ENCODE data around the gene NF2. TPM values are rescaled to one million over a fixed set of nuclear protein-coding genes. Genes with fewer than 3 reads are reported as not detected.

The NF2 gene
- total RNA-seq, 1 experiment from 2014 or later, result 56.9 TPM

DNA sequence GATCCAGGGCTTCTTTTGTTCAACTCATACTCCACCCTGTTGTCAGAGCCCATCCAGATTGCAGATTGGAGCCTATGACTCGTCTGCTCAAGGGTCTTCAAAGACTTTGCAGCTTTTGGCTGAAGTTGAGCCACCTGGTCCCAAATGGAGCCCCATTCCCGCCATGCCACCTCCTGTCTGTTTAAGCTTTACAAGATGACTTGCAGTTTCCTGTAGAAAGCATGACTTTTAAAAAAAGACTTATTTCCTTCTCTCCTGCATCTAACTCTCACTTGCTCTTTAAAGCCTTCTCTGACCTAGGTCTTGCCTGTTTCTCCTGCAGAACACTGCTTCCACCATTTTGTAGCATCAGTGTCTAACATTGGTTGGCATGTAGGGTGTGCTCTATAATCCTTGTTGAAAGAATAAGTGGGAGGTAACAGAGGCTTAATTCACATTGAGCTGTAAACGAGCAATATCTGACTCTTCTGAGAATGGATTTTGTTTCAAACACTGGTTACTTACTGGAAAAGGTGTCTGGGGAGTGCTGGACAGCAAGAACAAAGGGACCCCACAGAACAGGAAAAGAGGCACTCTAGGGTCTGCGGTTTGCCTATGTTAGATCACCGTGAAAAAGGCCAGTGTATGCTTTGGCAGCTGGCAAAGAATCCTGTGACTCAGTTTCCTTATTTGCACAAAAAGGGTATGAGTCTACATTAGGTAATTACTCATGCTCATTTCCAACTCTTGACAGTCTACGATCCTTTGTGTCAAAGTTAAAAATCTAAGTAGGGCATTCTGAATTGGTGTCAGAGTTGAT, 30.3 kb downstream of the NF2 start:
- Mint-ChIP-seq H3K4me3 (no peak overlapping the region), H3K36me3 (peaks cover 10% of the 10 kb centered on the region), H3K27ac (no peak overlapping the region), H3K9me3 (no peaks in the 10 kb centered on the region), H3K27me3 (ENCODE audit: low read depth) (no peaks in the 10 kb centered on the region), H3K4me1 (peaks cover 11% of the 10 kb centered on the region; the same call in 1 of the 2 replicates)
- ATAC-seq, result no peak
- ChIA-PET POLR2A (no interaction called here), CTCF (interaction anchor here (3.9 kb wide), 1 partner anchor 7 kb away, joined by 37 read pairs; no protein-coding TSS in a partner anchor)
- no peak for DNase-seq (ENCODE audit: low spot score)
- TF ChIP-seq, protein P1, sequence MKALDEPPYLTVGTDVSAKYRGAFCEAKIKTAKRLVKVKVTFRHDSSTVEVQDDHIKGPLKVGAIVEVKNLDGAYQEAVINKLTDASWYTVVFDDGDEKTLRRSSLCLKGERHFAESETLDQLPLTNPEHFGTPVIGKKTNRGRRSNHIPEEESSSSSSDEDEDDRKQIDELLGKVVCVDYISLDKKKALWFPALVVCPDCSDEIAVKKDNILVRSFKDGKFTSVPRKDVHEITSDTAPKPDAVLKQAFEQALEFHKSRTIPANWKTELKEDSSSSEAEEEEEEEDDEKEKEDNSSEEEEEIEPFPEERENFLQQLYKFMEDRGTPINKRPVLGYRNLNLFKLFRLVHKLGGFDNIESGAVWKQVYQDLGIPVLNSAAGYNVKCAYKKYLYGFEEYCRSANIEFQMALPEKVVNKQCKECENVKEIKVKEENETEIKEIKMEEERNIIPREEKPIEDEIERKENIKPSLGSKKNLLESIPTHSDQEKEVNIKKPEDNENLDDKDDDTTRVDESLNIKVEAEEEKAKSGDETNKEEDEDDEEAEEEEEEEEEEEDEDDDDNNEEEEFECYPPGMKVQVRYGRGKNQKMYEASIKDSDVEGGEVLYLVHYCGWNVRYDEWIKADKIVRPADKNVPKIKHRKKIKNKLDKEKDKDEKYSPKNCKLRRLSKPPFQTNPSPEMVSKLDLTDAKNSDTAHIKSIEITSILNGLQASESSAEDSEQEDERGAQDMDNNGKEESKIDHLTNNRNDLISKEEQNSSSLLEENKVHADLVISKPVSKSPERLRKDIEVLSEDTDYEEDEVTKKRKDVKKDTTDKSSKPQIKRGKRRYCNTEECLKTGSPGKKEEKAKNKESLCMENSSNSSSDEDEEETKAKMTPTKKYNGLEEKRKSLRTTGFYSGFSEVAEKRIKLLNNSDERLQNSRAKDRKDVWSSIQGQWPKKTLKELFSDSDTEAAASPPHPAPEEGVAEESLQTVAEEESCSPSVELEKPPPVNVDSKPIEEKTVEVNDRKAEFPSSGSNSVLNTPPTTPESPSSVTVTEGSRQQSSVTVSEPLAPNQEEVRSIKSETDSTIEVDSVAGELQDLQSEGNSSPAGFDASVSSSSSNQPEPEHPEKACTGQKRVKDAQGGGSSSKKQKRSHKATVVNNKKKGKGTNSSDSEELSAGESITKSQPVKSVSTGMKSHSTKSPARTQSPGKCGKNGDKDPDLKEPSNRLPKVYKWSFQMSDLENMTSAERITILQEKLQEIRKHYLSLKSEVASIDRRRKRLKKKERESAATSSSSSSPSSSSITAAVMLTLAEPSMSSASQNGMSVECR (CRISPR knock-in tag; IDR thresholded peaks at IDR 0.05; ENCODE audit: borderline replicate concordance), result no peak
- TF ChIP-seq ZNF416 (CRISPR knock-in tag; IDR thresholded peaks at IDR 0.05), result no peak
- TF ChIP-seq NR2C2 (CRISPR knock-in tag; IDR thresholded peaks at IDR 0.05), result no peak
- no peak for TF ChIP-seq MAX (CRISPR knock-in tag; IDR thresholded peaks at IDR 0.05)
- TF ChIP-seq ATF1 (CRISPR knock-in tag; IDR thresholded peaks at IDR 0.05), result no peak
- TF ChIP-seq, protein P2, sequence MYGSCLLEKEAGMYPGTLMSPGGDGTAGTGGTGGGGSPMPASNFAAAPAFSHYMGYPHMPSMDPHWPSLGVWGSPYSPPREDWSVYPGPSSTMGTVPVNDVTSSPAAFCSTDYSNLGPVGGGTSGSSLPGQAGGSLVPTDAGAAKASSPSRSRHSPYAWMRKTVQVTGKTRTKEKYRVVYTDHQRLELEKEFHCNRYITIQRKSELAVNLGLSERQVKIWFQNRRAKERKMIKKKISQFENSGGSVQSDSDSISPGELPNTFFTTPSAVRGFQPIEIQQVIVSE (CRISPR knock-in tag; IDR thresholded peaks at IDR 0.05; ENCODE audit: borderline replicate concordance), result no peak
- TF ChIP-seq, protein P3, sequence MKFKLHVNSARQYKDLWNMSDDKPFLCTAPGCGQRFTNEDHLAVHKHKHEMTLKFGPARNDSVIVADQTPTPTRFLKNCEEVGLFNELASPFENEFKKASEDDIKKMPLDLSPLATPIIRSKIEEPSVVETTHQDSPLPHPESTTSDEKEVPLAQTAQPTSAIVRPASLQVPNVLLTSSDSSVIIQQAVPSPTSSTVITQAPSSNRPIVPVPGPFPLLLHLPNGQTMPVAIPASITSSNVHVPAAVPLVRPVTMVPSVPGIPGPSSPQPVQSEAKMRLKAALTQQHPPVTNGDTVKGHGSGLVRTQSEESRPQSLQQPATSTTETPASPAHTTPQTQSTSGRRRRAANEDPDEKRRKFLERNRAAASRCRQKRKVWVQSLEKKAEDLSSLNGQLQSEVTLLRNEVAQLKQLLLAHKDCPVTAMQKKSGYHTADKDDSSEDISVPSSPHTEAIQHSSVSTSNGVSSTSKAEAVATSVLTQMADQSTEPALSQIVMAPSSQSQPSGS (CRISPR knock-in tag; IDR thresholded peaks at IDR 0.05; ENCODE audit: borderline replicate concordance, low read depth), result no peak
- no peak for TF ChIP-seq RELA (CRISPR knock-in tag; IDR thresholded peaks at IDR 0.05; ENCODE audit: borderline replicate concordance)
- TF ChIP-seq FOXK1 (CRISPR knock-in tag; IDR thresholded peaks at IDR 0.05), result no peak
- TF ChIP-seq, protein P4, sequence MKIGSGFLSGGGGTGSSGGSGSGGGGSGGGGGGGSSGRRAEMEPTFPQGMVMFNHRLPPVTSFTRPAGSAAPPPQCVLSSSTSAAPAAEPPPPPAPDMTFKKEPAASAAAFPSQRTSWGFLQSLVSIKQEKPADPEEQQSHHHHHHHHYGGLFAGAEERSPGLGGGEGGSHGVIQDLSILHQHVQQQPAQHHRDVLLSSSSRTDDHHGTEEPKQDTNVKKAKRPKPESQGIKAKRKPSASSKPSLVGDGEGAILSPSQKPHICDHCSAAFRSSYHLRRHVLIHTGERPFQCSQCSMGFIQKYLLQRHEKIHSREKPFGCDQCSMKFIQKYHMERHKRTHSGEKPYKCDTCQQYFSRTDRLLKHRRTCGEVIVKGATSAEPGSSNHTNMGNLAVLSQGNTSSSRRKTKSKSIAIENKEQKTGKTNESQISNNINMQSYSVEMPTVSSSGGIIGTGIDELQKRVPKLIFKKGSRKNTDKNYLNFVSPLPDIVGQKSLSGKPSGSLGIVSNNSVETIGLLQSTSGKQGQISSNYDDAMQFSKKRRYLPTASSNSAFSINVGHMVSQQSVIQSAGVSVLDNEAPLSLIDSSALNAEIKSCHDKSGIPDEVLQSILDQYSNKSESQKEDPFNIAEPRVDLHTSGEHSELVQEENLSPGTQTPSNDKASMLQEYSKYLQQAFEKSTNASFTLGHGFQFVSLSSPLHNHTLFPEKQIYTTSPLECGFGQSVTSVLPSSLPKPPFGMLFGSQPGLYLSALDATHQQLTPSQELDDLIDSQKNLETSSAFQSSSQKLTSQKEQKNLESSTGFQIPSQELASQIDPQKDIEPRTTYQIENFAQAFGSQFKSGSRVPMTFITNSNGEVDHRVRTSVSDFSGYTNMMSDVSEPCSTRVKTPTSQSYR (CRISPR knock-in tag; IDR thresholded peaks at IDR 0.05), result no peak
- TF ChIP-seq ZNF263 (CRISPR knock-in tag; IDR thresholded peaks at IDR 0.05; ENCODE audit: low read depth), result no peak
- TF ChIP-seq, protein P5, sequence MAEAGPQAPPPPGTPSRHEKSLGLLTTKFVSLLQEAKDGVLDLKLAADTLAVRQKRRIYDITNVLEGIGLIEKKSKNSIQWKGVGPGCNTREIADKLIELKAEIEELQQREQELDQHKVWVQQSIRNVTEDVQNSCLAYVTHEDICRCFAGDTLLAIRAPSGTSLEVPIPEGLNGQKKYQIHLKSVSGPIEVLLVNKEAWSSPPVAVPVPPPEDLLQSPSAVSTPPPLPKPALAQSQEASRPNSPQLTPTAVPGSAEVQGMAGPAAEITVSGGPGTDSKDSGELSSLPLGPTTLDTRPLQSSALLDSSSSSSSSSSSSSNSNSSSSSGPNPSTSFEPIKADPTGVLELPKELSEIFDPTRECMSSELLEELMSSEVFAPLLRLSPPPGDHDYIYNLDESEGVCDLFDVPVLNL (CRISPR knock-in tag; IDR thresholded peaks at IDR 0.05; ENCODE audit: borderline replicate concordance, low read depth), result no peak
- TF ChIP-seq ESRRA (CRISPR knock-in tag; IDR thresholded peaks at IDR 0.05; ENCODE audit: borderline replicate concordance), result no peak
- TF ChIP-seq ZNF317 (CRISPR knock-in tag; IDR thresholded peaks at IDR 0.05; ENCODE audit: borderline replicate concordance, low read depth), result no peak
- TF ChIP-seq, protein P6, sequence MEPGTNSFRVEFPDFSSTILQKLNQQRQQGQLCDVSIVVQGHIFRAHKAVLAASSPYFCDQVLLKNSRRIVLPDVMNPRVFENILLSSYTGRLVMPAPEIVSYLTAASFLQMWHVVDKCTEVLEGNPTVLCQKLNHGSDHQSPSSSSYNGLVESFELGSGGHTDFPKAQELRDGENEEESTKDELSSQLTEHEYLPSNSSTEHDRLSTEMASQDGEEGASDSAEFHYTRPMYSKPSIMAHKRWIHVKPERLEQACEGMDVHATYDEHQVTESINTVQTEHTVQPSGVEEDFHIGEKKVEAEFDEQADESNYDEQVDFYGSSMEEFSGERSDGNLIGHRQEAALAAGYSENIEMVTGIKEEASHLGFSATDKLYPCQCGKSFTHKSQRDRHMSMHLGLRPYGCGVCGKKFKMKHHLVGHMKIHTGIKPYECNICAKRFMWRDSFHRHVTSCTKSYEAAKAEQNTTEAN (CRISPR knock-in tag; IDR thresholded peaks at IDR 0.05), result no peak

Data from WTC11 (cell line).